ENCODE data around the gene DGKD.

Gene DGKD

GRCh38 chr2:233428438-233428837 lies 74.1 kb downstream of the DGKD start:
- no peak for DNase-seq (ENCODE audit: low read depth in 2 of 2)

DNA sequence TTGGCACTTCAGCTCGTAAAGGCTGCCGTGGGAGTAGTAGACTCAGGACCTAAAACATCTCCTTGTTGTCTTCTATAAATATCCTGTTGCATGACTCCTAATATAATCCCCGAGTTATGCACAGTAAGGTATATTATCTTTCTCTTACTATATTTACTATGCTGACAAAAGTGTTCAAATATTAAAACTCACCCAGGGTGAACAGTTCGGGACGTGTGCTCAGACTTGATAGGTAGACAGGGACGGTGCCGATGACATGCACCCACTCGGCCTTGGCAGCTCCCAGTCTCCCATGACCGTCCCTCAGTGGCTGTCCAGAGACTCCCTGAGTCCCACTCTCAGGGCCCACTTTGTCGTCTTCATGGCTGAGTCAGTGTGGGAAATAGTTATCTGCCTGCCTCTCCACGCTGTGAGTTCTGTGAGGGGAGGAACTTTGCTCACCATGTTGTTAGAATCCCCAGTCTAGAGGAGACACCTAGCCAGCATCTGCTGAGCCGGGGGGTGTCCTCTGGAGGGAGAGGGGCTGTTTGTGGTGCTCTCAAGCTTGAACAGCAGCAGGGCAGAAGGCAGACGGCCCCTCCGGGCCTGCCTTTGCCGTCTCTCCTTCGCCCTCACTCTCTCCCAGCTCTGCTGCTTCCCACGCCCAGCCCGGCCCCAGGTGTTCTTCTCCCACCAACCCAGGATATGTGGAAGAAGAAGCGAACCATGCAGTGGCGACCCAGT lies 75.0 kb downstream of the DGKD start:
- DNase-seq (ENCODE audit: low read depth in 2 of 2), result no peak

GRCh38 chr2:233430081-233430480 lies 75.8 kb downstream of the DGKD start:
- no peak for DNase-seq (ENCODE audit: low read depth in 2 of 2)

DNA sequence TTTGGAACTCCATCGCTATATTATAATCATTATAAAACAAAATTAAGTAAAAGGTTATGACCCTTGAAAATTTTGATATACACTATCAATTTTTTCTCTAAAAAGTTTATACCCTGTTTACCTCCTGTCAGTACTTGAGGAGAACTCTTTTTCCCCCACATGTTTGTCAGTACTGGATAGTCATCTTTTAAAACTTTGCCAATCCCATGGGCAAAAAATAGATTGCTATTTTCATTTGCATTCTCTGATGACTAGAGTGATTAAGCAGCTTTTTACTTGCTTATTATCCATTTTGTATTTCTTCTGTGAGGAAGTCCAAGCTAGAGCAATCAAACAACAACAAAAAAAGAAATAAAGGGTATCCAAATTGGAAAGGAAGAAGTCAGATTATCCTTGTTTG lies 76.4 kb downstream of the DGKD start:
- no peak for DNase-seq (ENCODE audit: low read depth in 2 of 2)

DNA sequence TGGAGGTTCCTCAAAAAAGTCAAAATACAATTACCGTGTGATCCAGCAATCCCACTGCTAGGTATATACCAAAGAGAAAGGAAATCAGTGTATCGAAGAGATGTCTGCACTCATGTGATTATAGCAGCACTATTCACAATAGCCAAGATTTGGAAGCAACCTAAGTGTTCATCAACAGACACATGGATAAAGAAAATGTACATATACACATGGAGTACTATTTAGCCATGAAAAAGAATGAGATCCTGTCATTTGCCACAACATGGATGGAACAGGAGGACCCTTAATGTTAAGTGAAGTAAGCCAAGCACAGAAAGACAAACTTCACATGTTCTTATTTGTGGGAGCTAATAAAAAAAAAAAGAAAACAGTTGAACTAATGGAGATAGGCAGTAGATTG lies 78.7 kb downstream of the DGKD start:
- no peak for DNase-seq (ENCODE audit: low read depth in 2 of 2)

DNA sequence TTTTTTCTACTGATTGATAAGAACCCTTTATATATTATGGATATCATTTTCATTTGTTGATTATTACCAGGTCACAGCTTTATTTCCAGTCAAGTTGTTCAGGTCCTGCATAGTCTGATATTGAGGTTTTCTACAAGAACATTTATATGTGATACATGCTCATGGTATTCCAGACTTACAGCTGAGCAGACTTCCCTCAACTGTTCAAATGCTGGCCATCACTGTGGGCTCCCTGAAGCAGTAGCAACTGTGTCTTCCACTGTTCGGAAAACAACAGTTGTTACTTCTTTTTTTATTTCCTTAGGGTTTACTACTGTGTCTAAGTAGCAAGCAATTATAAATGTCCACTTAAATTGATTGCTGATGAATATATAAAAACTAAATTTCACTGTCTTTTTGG lies 79.5 kb downstream of the DGKD start:
- no peak for DNase-seq (ENCODE audit: low read depth in 2 of 2)

DNA sequence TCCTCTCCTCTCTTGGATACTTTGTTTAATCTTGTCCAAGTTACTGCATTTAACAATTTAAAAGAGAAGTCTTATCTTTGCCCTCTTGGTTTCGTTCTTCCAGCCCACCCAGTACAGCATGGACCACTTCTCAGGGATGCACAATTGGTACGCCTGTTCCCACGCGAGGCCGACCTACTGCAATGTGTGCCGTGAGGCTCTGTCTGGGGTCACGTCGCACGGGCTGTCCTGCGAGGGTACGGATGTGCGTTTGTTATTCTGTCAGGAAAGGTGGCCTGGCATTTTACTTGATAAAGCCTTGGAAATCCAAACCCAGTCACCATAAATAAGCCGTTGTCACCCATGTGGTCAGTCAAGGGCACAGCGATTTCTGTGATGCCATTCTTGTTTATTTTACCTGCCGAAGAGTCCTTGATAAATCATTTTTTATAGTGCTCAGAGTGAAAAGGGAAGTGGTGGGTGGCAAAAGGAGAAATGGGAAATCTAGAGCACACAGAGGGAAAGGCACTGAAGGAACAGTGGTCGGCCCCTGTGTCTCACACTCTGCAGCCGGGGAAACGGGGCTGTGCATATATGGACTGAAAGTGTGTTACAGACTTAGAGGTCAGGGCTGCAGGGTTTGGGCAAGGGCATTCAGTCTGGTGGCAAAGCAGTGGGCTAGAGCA lies 80.5 kb downstream of the DGKD start:
- DNase-seq (ENCODE audit: low read depth in 2 of 2), result no peak

- no peak for DNase-seq (ENCODE audit: low read depth in 2 of 2)
Measured at GRCh38 chr2:233435436-233436190, 81.3 kb downstream of the DGKD start.

DNA sequence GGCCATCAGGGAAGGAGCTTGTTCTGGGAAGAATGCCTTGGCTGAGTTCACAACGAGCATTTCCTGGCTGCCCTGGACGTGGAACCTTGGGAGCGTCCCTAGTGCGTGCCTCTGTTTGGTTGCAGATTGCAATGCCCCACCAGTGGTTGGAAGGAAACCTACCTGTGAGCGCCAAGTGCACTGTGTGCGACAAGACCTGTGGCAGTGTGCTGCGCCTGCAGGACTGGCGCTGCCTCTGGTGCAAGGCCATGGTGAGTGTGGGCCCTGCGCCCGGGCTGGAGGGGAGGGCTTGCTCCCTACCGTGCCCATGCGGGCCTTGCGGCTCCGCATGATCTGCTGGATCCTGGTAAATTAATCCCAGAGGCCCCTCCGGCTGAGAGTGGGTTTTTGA lies 81.9 kb downstream of the DGKD start:
- no peak for DNase-seq (ENCODE audit: low read depth in 2 of 2)

DNA sequence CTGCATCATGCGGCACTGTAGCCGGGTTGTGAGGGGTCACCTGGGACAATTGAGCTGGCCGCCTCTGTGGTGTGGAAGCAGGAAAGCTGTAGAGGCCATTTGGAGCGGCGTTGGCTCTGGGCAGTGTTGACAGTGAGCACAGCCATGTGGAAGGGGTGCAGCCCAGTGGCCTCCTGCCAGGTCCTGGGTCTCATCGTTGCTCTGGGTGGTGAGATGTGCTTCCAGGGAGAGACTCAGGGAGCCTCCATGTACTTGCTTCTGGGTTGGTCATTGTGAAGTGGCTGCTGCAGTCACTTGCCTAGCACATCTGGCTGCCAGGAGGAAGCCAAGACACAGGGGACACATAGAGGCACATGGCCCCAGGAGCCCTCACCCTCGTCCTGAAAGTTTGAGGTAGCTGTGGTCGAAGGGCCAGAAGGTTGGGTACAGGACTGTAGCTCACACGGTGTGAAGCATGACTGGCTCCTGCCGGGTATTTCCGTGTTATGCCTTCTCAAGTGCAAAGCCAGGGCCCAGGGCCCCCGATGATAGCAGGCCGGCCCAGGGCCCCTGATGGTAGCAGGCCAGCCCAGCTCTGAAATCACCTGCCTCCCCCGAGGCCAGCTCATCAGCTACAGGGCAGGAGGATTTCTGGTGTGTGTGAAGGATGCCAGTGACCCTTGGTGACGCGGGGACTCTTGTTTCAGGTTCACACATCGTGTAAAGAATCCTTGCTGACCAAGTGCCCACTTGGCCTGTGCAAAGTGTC lies 82.6 kb downstream of the DGKD start:
- DNase-seq (ENCODE audit: low read depth in 2 of 2), result no peak

DNA sequence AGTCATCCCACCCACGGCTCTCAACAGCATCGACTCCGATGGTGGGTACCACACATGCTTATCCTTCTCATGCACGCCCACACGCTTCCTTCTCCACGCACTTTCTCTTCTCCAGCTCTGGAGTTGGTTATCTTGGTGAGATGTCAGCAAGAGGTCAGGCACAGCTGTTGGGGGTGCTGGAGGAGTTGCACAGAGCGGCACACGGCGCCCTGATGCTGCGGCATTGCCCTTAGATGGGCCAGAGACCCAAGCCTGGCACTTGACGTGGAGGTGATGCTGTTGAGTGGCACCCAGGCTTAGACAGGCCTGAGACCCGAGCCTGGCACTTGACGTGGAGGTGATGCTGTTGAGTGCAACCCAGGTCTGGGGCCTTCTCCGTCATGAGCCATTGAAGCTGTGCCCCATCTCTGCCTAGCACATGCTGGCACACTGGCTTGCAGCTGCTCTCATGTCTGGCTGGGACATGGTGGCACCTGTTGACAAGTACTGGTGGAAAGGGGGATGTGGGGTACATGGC lies 83.2 kb downstream of the DGKD start:
- DNase-seq (ENCODE audit: low read depth in 2 of 2), result no peak

GRCh38 chr2:233438573-233439147 lies 84.4 kb downstream of the DGKD start:
- DNase-seq (ENCODE audit: low read depth in 2 of 2), result no peak

- DNase-seq (ENCODE audit: low read depth in 2 of 2), result no peak
Measured at GRCh38 chr2:233439191-233439590, 84.9 kb downstream of the DGKD start.

DNA sequence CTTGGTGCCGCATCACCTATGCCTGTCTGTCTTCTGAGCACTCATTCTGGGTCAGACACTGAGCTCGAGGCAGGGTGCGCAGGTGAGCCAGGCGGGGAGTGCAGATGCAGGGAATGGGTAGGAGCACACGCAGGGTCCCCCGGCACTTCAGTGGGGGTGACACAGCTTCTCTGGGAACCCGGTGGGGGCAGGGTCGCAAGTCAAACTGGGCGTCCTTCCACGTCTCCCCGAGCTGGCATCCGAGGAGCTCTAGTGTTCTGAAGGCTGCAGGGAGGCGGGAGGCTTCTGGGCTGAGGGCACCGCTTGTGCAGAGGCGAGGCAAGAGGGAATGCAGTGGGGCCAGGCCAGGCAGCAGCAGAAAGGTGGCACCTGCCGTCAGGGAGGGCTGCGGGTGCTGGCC lies 86.0 kb downstream of the DGKD start:
- no peak for DNase-seq (ENCODE audit: low read depth in 2 of 2)

DNA sequence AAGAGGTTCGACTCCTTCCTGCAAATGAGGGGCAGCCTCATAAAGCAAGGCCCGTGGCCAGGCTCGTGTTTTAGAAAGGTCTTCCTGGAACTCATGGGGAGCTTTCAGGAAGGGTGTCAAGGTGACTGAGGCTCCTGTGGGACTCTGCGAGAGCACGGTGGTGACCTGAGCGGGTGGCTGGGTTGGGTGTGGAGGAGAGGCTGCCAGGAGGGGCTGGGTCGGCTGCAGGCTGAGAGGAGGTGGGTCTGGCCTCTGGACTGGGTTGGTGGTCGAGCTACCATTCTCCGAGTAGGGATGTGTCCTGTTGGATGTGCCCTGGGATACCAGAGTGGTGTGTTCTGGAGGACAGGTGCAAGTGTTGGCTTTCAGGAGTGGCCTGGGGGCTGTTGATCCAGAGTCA lies 86.4 kb downstream of the DGKD start:
- DNase-seq (ENCODE audit: low read depth in 2 of 2), result no peak

DNA sequence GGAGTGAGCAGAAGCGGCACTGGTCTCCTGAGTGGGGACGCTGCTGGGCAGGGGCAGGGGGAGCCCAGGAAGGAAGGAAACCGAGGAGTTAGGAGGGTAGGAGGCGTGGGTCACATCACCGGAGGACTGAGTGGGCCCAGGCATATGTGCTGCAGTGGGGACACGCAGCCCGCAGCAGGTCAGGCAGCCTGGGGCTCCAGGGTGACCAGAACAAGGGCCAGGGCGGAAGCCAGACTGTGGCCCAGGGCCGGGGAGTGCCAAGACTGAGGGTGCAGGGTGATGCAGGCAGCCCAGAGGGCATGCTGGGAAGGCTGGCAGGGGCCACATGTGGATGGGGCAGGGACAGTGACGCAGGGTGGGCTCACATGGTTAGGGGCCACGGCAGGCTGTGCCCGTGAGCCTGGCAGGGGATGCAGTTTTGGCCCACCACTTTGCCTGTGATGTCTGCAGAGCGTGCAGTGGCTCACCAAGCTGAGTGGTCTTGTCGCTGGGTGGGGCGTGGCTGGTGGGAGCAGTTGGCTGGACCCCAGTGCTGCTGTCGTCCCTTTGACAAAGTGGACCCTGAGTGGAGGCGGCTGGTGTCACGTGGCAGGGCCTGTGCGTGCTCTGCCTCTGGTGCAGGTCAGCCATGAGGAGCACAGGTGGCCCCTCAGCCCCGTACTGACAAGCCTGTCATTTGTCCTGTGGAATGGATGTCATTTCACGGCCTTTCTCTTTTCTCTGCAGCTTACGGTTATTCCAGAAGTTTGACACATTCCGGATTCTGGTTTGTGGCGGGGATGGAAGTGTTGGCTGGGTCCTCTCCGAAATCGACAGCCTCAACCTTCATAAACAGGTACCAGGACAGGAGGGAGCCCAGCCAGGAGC lies 87.1 kb downstream of the DGKD start:
- DNase-seq (ENCODE audit: low read depth in 2 of 2), result no peak

GRCh38 chr2:233442028-233442310 lies 87.7 kb downstream of the DGKD start:
- no peak for DNase-seq (ENCODE audit: low read depth in 2 of 2)

DNA sequence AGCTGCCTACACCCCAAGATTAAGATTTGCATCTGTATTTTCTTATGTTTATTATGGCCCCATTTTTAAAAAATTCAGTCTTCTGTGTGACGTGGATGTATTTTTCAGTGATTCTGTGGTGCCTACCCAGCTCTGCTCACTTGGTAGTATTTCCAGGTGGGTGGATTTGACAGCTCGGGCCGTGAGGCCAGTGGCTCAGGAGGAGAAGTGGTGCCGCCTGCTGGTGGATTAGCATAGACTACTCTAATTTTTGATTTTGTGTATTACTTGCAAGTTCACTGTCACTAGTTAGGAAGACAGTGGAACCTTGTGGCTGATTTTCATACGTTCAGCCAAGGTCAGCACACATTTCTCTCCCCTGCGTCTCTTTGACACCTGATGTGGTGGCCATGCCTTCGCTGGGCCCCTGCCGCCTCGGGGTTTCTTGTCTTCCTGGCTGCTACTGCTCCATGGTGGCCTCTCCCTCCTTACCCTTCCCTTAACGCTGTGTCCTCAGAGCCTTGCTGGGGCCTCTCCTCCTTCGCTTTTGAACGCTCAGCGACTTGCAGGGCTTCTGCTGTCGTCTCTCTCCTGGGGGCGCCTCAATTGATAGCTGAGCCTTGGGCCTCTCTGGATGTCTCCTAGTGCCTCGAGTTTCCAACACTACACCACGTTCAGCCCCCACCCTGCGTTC lies 89.4 kb downstream of the DGKD start:
- peak; percentile 58 to 68 for DNase-seq (ENCODE audit: low read depth in 2 of 2)

- no peak for DNase-seq (ENCODE audit: low read depth in 2 of 2)
Measured at GRCh38 chr2:233444501-233444900, 90.2 kb downstream of the DGKD start.

- DNase-seq (ENCODE audit: low read depth in 2 of 2), result no peak
Measured at GRCh38 chr2:233445152-233445830, 91.0 kb downstream of the DGKD start.
